Stimulated activated CD4-positive, alpha-beta T cell treated with anti-CD3 and anti-CD28 coated beads, TNF-alpha, amount 100 ng/mL, for 24 hours (primary cell): Measurements from ENCODE around the gene OLIG1.

Experiments used
- DNase-seq, 3 experiments: peaks; one replicate each; pipeline ENCODE4 v3.0.0-alpha.2; 2020; ENCODE audit warnings: low read depth in 3 of 3

The OLIG1 gene

GRCh38 chr21:33031152-33031911, 38.6 kb upstream of the OLIG1 start:
- DNase-seq, result no peak

GRCh38 chr21:33032434-33033047, 37.4 kb upstream of the OLIG1 start:
- DNase-seq, result no peak

- no peak for DNase-seq
Measured at GRCh38 chr21:33033094-33033951, 36.6 kb upstream of the OLIG1 start.

- no peak for DNase-seq
Measured at GRCh38 chr21:33033961-33034413, 36.0 kb upstream of the OLIG1 start.

GRCh38 chr21:33035147-33035546, 34.8 kb upstream of the OLIG1 start:
- DNase-seq, result no peak

- DNase-seq, result no peak
Measured at GRCh38 chr21:33036430-33037162, 33.3 kb upstream of the OLIG1 start.

- no peak for DNase-seq
Measured at GRCh38 chr21:33037501-33037900, 32.4 kb upstream of the OLIG1 start.

- no peak for DNase-seq
Measured at GRCh38 chr21:33039536-33039935, 30.4 kb upstream of the OLIG1 start.

GRCh38 chr21:33040215-33040614, 29.7 kb upstream of the OLIG1 start:
- no peak for DNase-seq

GRCh38 chr21:33041981-33042380, 28.0 kb upstream of the OLIG1 start:
- DNase-seq, result no peak

GRCh38 chr21:33042812-33043211, 27.1 kb upstream of the OLIG1 start:
- no peak for DNase-seq

GRCh38 chr21:33046455-33046854, 23.5 kb upstream of the OLIG1 start:
- DNase-seq, result no peak

- DNase-seq, result no peak
Measured at GRCh38 chr21:33047231-33047630, 22.7 kb upstream of the OLIG1 start.

- no peak for DNase-seq
Measured at GRCh38 chr21:33051925-33052324, 18.0 kb upstream of the OLIG1 start.

- no peak for DNase-seq
Measured at GRCh38 chr21:33053951-33054350, 16.0 kb upstream of the OLIG1 start.

- no peak for DNase-seq
Measured at GRCh38 chr21:33055991-33056390, 13.9 kb upstream of the OLIG1 start.

- DNase-seq, result no peak
Measured at GRCh38 chr21:33057385-33057940, 12.5 kb upstream of the OLIG1 start.

GRCh38 chr21:33058527-33058926, 11.4 kb upstream of the OLIG1 start:
- DNase-seq, result no peak

GRCh38 chr21:33058957-33059356, 11.0 kb upstream of the OLIG1 start:
- DNase-seq, result no peak

GRCh38 chr21:33059380-33059841, 10.5 kb upstream of the OLIG1 start:
- DNase-seq, result no peak

GRCh38 chr21:33061233-33061632, 8.7 kb upstream of the OLIG1 start:
- DNase-seq, result no peak
